Body of pancreas (tissue), 4 donors: ENCODE measurements around the gene PRRT1B.

Source experiments
- CTCF ChIP-seq, 7 experiments: fragments of 450-650 bp in 4 of 7; fragments of 200-600 bp in 3 of 7; sonication (generic) in 3 of 7; IDR thresholded peaks; one replicate each; pipeline ENCODE4 v1.5.1; 2016 to 2019; ENCODE audit warnings: antibody characterized with exemption in 7 of 7
- POLR2A ChIP-seq, 3 donors: fragments of 450-650 bp; IDR thresholded peaks; one replicate each; pipeline ENCODE4 v1.6.1; 2016; ENCODE audit warnings: antibody characterized with exemption in 3 of 3, mild to moderate bottlenecking in 2 of 3

GRCh38 chr9:131579789-131580211 is 34.5 kb downstream of the PRRT1B start:
- TF ChIP-seq CTCF (IDR thresholded peaks at IDR 0.05), result no peak
- TF ChIP-seq POLR2A (IDR thresholded peaks at IDR 0.05), result no peak
